IPS DF 6.9 (cell line): ENCODE measurements around the gene TEC.
"Not testable (repeated sequence)": the region's sequence is repeated elsewhere in the genome, so short reads cannot be mapped to it uniquely, and the experiment has no call there.

Experiments used
- DNase-seq: peaks from one replicate; pipeline ENCODE4 v3.0.0-alpha.2; 2013; ENCODE audit warnings: low read depth, low spot score
- H3K27ac ChIP-seq: one replicate; pipeline ENCODE4 v1.5.1; 2013; ENCODE audit warnings: low read length, control low read depth
- H3K27me3 ChIP-seq: 2 replicates; pipeline ENCODE4 v1.6.1; 2013; ENCODE audit warnings: mild to moderate bottlenecking, low read length; ENCODE audit not compliant: control insufficient read depth, insufficient read depth
- H3K36me3 ChIP-seq: 2 replicates; pipeline ENCODE4 v1.6.1; 2013; ENCODE audit warnings: low read length; ENCODE audit not compliant: control insufficient read depth, insufficient read depth
- H3K4me1 ChIP-seq: 2 replicates; pipeline ENCODE4 v1.6.1; 2013; ENCODE audit warnings: low read length; ENCODE audit not compliant: control insufficient read depth, insufficient read depth
- H3K4me3 ChIP-seq: 2 replicates; pipeline ENCODE4 v1.5.1; 2013; ENCODE audit warnings: mild to moderate bottlenecking, low read length
- H3K9me3 ChIP-seq: 2 replicates; pipeline ENCODE4 v1.6.1; 2013; ENCODE audit warnings: low read length, inconsistent platforms; ENCODE audit not compliant: control insufficient read depth, insufficient read depth
- WGBS: extraction: QIAGEN DNeasy Blood & Tissue Kit; methylation state at CpG from one replicate; pipeline ENCODE4 v1.1.7; 2013; ENCODE audit warnings: mixed read lengths, missing lambda C conversion rate; ENCODE audit not compliant: insufficient read length, insufficient coverage; 5-methylcytosine and 5-hydroxymethylcytosine counted together

TEC gene

GRCh38 chr4:48296365-48296764, 26.7 kb upstream of the TEC start:
- DNase-seq = no peak
- Histone ChIP-seq H3K4me3 (no peak overlapping the region), H3K4me1 (no peaks in the 10 kb centered on the region), H3K27ac (no peak overlapping the region), H3K9me3 (no peaks in the 10 kb centered on the region; the same call in 1 of the 2 replicates), H3K36me3 (no peaks in the 10 kb centered on the region), H3K27me3 (no peaks in the 10 kb centered on the region)
- WGBS = 100% methylated on average over 1 of the region's 6 CpGs

- Histone ChIP-seq H3K4me3 (no peak overlapping the region), H3K9me3 (no peaks in the 10 kb centered on the region; the same call in 1 of the 2 replicates), H3K36me3 (no peaks in the 10 kb centered on the region), H3K27me3 (no peaks in the 10 kb centered on the region), H3K27ac (no peak overlapping the region), H3K4me1 (no peaks in the 10 kb centered on the region)
- no peak for DNase-seq
Measured at GRCh38 chr4:48295116-48295515, 25.5 kb upstream of the TEC start.

- not testable (repeated sequence) for DNase-seq, H3K27me3 ChIP-seq, H3K9me3 ChIP-seq, H3K27ac ChIP-seq, H3K4me1 ChIP-seq, H3K36me3 ChIP-seq, H3K4me3 ChIP-seq
- no CpG with 5 or more reads among the region's 40 CpGs for WGBS
Measured at GRCh38 chr4:48292218-48292790, 22.7 kb upstream of the TEC start.

DNA sequence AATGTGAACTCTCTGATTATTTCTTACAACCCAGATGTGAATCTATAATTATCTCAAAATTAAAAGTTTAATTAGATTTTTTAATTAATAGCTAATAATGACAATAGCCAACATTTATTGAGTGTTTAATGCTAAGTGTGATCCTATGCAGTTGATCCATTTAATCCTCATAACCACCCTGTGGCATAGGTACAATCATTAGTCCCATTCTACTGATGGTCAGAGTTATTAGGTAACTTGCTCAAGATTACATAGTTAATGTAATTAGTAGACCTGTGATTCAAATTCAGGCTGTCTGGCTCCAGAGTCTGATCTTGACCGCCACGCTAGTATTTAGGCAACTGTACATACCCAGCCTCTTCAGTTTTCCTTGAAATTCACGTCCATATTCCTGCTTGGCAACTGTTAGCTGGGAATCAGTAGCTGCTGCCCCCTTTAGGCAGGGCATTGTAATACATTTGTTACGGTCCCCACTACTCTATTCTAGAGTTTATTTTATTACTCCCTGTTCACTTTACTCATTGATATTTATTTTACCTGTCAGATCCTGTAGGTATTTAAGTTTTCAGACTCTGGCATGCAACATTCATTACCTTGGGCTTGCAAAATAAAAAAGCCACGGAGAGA, 20.6 kb upstream of the TEC start:
- Histone ChIP-seq H3K36me3 (no peaks in the 10 kb centered on the region), H3K27me3 (no peaks in the 10 kb centered on the region), H3K4me1 (no peaks in the 10 kb centered on the region), H3K9me3 (no peaks in the 10 kb centered on the region; the same call in 1 of the 2 replicates), H3K27ac (no peak overlapping the region), H3K4me3 (no peak overlapping the region)
- no CpG with 5 or more reads among the region's 5 CpGs for WGBS
- DNase-seq = peak; percentile 45

GRCh38 chr4:48286060-48286459, 16.4 kb upstream of the TEC start:
- no CpG with 5 or more reads among the region's 2 CpGs for WGBS
- not testable (repeated sequence) for H3K9me3 ChIP-seq, H3K27ac ChIP-seq, H3K4me3 ChIP-seq, H3K4me1 ChIP-seq, H3K36me3 ChIP-seq, H3K27me3 ChIP-seq, DNase-seq

GRCh38 chr4:48285640-48286039, 16.0 kb upstream of the TEC start:
- H3K36me3 ChIP-seq, H3K4me1 ChIP-seq, H3K27ac ChIP-seq, H3K9me3 ChIP-seq, DNase-seq, H3K27me3 ChIP-seq, H3K4me3 ChIP-seq: not testable (repeated sequence)
- WGBS = no CpG with 5 or more reads among the region's 5 CpGs

GRCh38 chr4:48275686-48276085, 6.0 kb upstream of the TEC start:
- H3K27ac ChIP-seq = no peak overlapping the region
- H3K4me3 ChIP-seq = no peak overlapping the region
- WGBS = no CpG with 5 or more reads among the region's 2 CpGs
- H3K27me3 ChIP-seq = no peaks in the 10 kb centered on the region
- H3K36me3 ChIP-seq = no peaks in the 10 kb centered on the region
- DNase-seq = no peak
- no peaks in the 10 kb centered on the region for H3K4me1 ChIP-seq
- peaks cover 2% of the 10 kb centered on the region; the same call in 1 of the 2 replicates for H3K9me3 ChIP-seq

DNA sequence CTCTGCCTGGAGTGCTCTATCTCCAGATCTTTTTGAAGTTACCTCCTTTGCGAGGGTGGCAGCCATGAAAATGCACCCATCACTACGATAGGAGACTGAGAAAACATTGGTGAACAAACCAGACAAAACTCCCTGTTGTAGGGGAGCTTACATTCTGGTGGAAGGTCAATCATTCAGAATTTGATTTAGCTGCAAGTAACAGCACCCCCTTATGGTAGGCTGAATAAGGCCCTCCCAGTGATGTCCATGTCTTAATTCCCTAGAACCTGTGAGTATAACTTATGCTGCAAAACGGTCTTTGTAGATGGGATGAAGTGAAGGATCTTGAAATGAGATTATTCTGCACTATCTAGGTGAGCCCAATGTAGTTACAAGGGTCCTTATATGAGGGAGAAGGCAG, 5.6 kb upstream of the TEC start:
- H3K9me3 ChIP-seq = peaks cover 2% of the 10 kb centered on the region; the same call in 1 of the 2 replicates
- DNase-seq = no peak
- no peaks in the 10 kb centered on the region for H3K4me1 ChIP-seq
- WGBS = no CpG with 5 or more reads among the region's 3 CpGs
- no peaks in the 10 kb centered on the region for H3K36me3 ChIP-seq
- no peak overlapping the region for H3K4me3 ChIP-seq
- no peak overlapping the region for H3K27ac ChIP-seq
- no peaks in the 10 kb centered on the region for H3K27me3 ChIP-seq

DNA sequence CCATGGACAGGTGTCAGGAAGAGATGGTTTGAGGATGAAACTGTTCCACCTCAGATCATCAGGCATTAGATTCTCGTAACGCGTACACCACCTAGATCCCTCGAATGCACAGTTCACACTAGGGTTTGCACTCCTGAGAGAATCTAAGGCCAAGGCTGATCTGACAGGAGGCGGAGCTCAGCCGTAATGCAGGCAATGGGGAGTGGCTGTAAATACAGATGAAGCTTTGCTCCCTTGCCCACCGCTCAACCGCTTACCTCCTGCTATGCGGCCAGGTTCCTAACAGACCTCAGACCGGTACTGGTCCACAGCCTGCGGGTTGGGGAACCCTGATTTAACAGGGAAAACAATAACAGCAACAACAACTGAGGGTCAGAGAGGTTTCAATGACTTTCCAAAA, 2.0 kb upstream of the TEC start:
- H3K4me3 ChIP-seq = no peak overlapping the region
- H3K36me3 ChIP-seq = no peaks in the 10 kb centered on the region
- no peak for DNase-seq
- no CpG with 5 or more reads among the region's 11 CpGs for WGBS
- no peaks in the 10 kb centered on the region for H3K27me3 ChIP-seq
- no peaks in the 10 kb centered on the region for H3K4me1 ChIP-seq
- no peaks in the 10 kb centered on the region for H3K9me3 ChIP-seq
- no peak overlapping the region for H3K27ac ChIP-seq

DNA sequence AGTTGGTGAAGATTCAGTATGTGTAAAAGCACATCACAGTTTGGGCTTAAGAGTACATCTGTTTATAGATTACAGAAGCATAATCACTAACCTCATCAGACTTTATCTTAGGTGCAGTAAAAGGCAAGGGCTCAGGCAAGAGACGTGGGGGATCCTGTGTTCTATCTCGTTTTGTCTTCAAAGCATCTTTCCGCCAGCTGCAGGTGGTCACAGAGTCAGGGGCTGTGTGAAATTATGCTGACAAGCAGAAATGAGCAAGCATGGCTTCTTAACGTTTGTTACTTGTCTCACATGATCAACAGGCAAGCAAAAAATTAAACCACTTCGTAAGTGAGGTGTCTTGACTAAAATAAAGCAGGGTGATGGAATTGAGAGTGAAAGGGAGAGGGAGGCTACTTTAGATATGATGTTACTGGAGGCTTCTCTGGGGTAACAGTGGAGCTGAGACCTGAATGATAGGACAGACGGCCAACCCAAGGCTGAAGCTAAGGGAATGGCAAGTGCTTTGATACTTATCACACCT, 1.4 kb upstream of the TEC start:
- H3K36me3 ChIP-seq = no peaks in the 10 kb centered on the region
- DNase-seq = no peak
- no peaks in the 10 kb centered on the region for H3K9me3 ChIP-seq
- WGBS = no CpG with 5 or more reads among the region's 6 CpGs
- H3K27me3 ChIP-seq = no peaks in the 10 kb centered on the region
- no peak overlapping the region for H3K27ac ChIP-seq
- H3K4me3 ChIP-seq = no peak overlapping the region
- no peaks in the 10 kb centered on the region for H3K4me1 ChIP-seq

GRCh38 chr4:48270523-48270897, 872 bp upstream of the TEC start:
- Histone ChIP-seq H3K27me3 (no peaks in the 10 kb centered on the region), H3K9me3 (no peaks in the 10 kb centered on the region), H3K4me1 (no peaks in the 10 kb centered on the region), H3K4me3 (no peak overlapping the region; the same call in 1 of the 2 replicates), H3K27ac (no peak overlapping the region), H3K36me3 (no peaks in the 10 kb centered on the region)
- WGBS = no CpG with 5 or more reads among the region's 3 CpGs
- DNase-seq = no peak
